Neural progenitor cell (in vitro differentiated cells): Measurements from ENCODE around the gene TOMM22. TPM values are rescaled to one million over a fixed set of nuclear protein-coding genes. Genes with fewer than 3 reads are reported as not detected.

Experiments used
- DNase-seq: peaks from one replicate; pipeline ENCODE4 v3.0.0-alpha.2; 2016; ENCODE audit warnings: low spot score
- H2AFZ ChIP-seq: fragments of 200-600 bp; sonication (generic); replicated peaks from 2 replicates; pipeline ENCODE4 v1.6.1; 2016; ENCODE audit warnings: antibody characterized with exemption
- H3F3A ChIP-seq: fragments of 200-600 bp; sonication (generic); 2 replicates; pipeline ENCODE4 v1.6.1; 2016; ENCODE audit warnings: antibody characterized with exemption, low read depth
- H3K27ac ChIP-seq: fragments of 200-600 bp; sonication (generic); 2 replicates; pipeline ENCODE4 v1.5.1; 2016; ENCODE audit warnings: mild to moderate bottlenecking
- H3K27me3 ChIP-seq: fragments of 200-600 bp; sonication (generic); 2 replicates; pipeline ENCODE4 v1.6.1; 2016; ENCODE audit warnings: mild to moderate bottlenecking, moderate library complexity
- H3K36me3 ChIP-seq: fragments of 200-600 bp; sonication (generic); 2 replicates; pipeline ENCODE4 v1.5.1; 2016
- H3K4me1 ChIP-seq: fragments of 200-600 bp; sonication (generic); 2 replicates; pipeline ENCODE4 v1.6.1; 2016; ENCODE audit warnings: mixed run types
- H3K4me2 ChIP-seq: fragments of 200-600 bp; sonication (generic); 2 replicates; pipeline ENCODE4 v1.6.1; 2016
- H3K4me3 ChIP-seq: fragments of 200-600 bp; sonication (generic); 2 replicates; pipeline ENCODE4 v1.5.1; 2016
- H3K79me2 ChIP-seq: fragments of 200-600 bp; sonication (generic); 2 replicates; pipeline ENCODE4 v1.6.1; 2016; ENCODE audit warnings: low read depth
- H3K9ac ChIP-seq: fragments of 200-600 bp; sonication (generic); 2 replicates; pipeline ENCODE4 v1.6.1; 2016
- H3K9me3 ChIP-seq: fragments of 200-600 bp; sonication (generic); 2 replicates; pipeline ENCODE4 v1.5.1; 2016; ENCODE audit warnings: low read depth
- H4K20me1 ChIP-seq: fragments of 200-600 bp; sonication (generic); 2 replicates; pipeline ENCODE4 v1.6.1; 2016; ENCODE audit warnings: low read depth
- H3K27ac Mint-ChIP-seq: 3 replicates; pipeline ENCODE4 v1.8.0; 2021; ENCODE audit warnings: mixed read lengths
- H3K27me3 Mint-ChIP-seq: 2 replicates; pipeline ENCODE4 v1.8.0; 2022; ENCODE audit warnings: low read depth, mild to moderate bottlenecking, inconsistent platforms, moderate library complexity, mixed read lengths; ENCODE audit not compliant: insufficient read depth
- H3K36me3 Mint-ChIP-seq: 3 replicates; pipeline ENCODE4 v1.8.0; 2021; ENCODE audit warnings: mixed read lengths
- H3K4me1 Mint-ChIP-seq: 3 replicates; pipeline ENCODE4 v1.8.0; 2021; ENCODE audit warnings: mixed read lengths
- H3K4me3 Mint-ChIP-seq: 3 replicates; pipeline ENCODE4 v1.8.0; 2021; ENCODE audit warnings: mild to moderate bottlenecking, moderate library complexity, mixed read lengths
- H3K9me3 Mint-ChIP-seq: 3 replicates; pipeline ENCODE4 v1.8.0; 2020; ENCODE audit warnings: mixed read lengths
- EZH2 ChIP-seq: fragments of 200-600 bp; sonication (generic); IDR thresholded peaks from 2 replicates; pipeline ENCODE4 v1.6.1; 2017; ENCODE audit warnings: antibody characterized with exemption, mild to moderate bottlenecking, moderate library complexity
- EZH2phosphoT487 ChIP-seq: fragments of 200-600 bp; sonication (generic); IDR thresholded peaks from 2 replicates; pipeline ENCODE4 v1.6.1; 2017; ENCODE audit warnings: antibody characterized with exemption
- total RNA-seq: library from RNA; depleted of rRNA; stranded (reverse); fragments of >200 nt; gene quantifications from 2 replicates; pipeline ENCODE4 v1.2.3, GENCODE V29; 2015; ENCODE audit warnings: low replicate concordance
- TF ChIP-seq, protein P1 (sequence below): fragments of 200-600 bp; sonication (generic); IDR thresholded peaks from 2 replicates; pipeline ENCODE4 v1.5.1; 2017; ENCODE audit warnings: antibody characterized with exemption, mild to moderate bottlenecking

The TOMM22 gene
- total RNA-seq, 1 donor from 2014 or later = 134 TPM

DNA sequence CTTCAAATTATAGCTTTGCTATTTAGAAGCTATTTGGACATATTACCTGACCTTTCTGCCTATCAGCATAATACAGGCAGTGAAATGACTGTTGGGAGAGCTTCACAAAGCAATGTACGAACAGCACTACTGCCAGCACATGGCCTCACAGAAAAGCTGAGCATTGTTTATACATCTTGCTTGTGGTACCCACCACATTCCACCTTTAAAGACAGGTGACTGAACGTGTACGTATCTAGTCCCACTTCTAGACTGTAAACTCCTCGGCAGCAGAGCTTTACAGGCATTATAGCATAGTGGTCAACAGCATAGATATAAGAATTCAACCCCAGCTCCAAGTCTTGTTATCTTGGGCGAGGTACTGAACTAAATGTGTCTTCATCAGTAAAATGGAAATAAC, 17.4 kb downstream of the TOMM22 start:
- no peak for DNase-seq
- peaks cover 52% of the 10 kb centered on the region for H3K79me2 ChIP-seq
- H3K4me2 ChIP-seq = peak overlapping the region; percentile 96
- Mint-ChIP-seq H3K4me1 (peaks cover 49% of the 10 kb centered on the region), H3K27me3 (peaks cover 6% of the 10 kb centered on the region), H3K9me3 (no peaks in the 10 kb centered on the region), H3K4me3 (peak overlapping the region; percentile 98), H3K36me3 (peaks cover 8% of the 10 kb centered on the region), H3K27ac (no peak overlapping the region)
- peak overlapping the region; percentile 98 for H3K4me3 ChIP-seq
- no peak overlapping the region for H2AFZ ChIP-seq
- peaks cover 9% of the 10 kb centered on the region for H3K27me3 ChIP-seq
- peaks cover 13% of the 10 kb centered on the region for H3F3A ChIP-seq
- no peak overlapping the region for H3K27ac ChIP-seq
- no peak for TF ChIP-seq EZH2phosphoT487
- TF ChIP-seq, protein P1, sequence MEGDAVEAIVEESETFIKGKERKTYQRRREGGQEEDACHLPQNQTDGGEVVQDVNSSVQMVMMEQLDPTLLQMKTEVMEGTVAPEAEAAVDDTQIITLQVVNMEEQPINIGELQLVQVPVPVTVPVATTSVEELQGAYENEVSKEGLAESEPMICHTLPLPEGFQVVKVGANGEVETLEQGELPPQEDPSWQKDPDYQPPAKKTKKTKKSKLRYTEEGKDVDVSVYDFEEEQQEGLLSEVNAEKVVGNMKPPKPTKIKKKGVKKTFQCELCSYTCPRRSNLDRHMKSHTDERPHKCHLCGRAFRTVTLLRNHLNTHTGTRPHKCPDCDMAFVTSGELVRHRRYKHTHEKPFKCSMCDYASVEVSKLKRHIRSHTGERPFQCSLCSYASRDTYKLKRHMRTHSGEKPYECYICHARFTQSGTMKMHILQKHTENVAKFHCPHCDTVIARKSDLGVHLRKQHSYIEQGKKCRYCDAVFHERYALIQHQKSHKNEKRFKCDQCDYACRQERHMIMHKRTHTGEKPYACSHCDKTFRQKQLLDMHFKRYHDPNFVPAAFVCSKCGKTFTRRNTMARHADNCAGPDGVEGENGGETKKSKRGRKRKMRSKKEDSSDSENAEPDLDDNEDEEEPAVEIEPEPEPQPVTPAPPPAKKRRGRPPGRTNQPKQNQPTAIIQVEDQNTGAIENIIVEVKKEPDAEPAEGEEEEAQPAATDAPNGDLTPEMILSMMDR = no peak
- no peak for TF ChIP-seq EZH2
- peaks cover 25% of the 10 kb centered on the region for H3K4me1 ChIP-seq
- H3K9me3 ChIP-seq = no peaks in the 10 kb centered on the region
- H3K9ac ChIP-seq = no peak overlapping the region
- no peaks in the 10 kb centered on the region for H3K36me3 ChIP-seq
- H4K20me1 ChIP-seq = peaks cover 35% of the 10 kb centered on the region

DNA sequence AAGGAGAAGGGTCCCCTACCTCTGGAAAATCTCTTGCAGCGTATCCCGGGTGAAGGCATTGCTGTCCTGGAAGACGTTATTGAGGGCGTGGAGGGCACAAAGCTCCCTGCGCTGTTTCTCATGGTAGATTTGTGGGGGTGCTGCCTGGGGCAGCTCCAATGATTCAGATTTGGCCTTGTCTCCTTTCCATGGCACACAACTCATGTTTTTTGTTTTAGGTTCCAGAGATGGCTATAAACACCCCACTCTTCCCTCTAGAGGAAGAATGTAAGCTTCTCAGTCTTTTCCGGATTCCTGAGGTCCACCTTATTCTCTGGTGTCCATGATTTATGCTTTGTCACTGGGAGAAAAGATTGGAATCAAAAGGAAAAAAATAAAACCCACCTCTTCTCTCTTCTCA, 18.0 kb downstream of the TOMM22 start:
- H3K4me1 ChIP-seq = peaks cover 29% of the 10 kb centered on the region

DNA sequence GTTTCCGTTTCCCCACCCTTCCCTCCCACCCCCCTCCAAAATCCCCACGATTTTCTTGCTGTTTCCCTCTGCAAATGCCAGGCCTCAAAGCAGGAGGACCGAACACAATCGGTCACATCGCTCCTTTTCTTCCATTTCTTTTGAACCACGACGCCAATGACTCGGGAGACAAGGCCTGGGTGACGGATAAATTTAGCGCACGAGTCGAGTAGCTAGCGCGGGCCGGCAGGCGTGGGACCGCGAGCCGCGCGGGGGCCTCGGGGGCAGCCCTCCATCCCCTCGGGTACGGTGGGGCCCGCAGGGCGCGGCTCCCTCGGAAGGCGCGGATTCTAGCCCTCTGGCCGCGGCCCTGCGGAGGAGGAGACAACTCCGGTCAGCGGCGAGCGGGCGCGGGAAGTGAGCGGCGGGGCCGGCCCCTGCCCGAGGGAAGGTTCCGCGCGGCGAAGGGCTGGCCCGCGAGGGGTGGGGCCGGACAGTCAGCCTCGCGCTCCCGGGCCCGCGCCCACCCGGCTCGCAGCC, 18.6 kb downstream of the TOMM22 start:
- H3K9me3 Mint-ChIP-seq = no peaks in the 10 kb centered on the region
- H3K36me3 Mint-ChIP-seq = peaks cover 5% of the 10 kb centered on the region
- Histone ChIP-seq H4K20me1 (peaks cover 33% of the 10 kb centered on the region), H3K79me2 (peaks cover 47% of the 10 kb centered on the region), H3K4me2 (peak overlapping the region; percentile 96), H3K9ac (peak overlapping the region; percentile 79), H3K27me3 (peaks cover 9% of the 10 kb centered on the region), H2AFZ (peak overlapping the region; percentile 63), H3K4me3 (peak overlapping the region; percentile 98), H3K9me3 (no peaks in the 10 kb centered on the region), H3K36me3 (no peaks in the 10 kb centered on the region), H3F3A (peaks cover 23% of the 10 kb centered on the region), H3K4me1 (peaks cover 31% of the 10 kb centered on the region), H3K27ac (no peak overlapping the region)
- no peak for TF ChIP-seq EZH2
- TF ChIP-seq, protein P1 = no peak
- no peak for TF ChIP-seq EZH2phosphoT487
- H3K4me3 Mint-ChIP-seq = peak overlapping the region; percentile 98
- DNase-seq = peak; percentile 89
- H3K4me1 Mint-ChIP-seq = peaks cover 59% of the 10 kb centered on the region
- peaks cover 16% of the 10 kb centered on the region for H3K27me3 Mint-ChIP-seq
- H3K27ac Mint-ChIP-seq = peak overlapping the region; percentile 83

More for the DNA sequence above, 18.0 kb downstream of the TOMM22 start:
- no peak overlapping the region for H3K27ac ChIP-seq
- H3K4me3 Mint-ChIP-seq = peak overlapping the region; percentile 98
- TF ChIP-seq EZH2phosphoT487 = no peak
- TF ChIP-seq EZH2 = no peak
- TF ChIP-seq, protein P1 = no peak
- H3K36me3 ChIP-seq = no peaks in the 10 kb centered on the region
- H3K27me3 ChIP-seq = peaks cover 9% of the 10 kb centered on the region
- H3K4me2 ChIP-seq = peak overlapping the region; percentile 96
- H3F3A ChIP-seq = peaks cover 19% of the 10 kb centered on the region
- H4K20me1 ChIP-seq = peaks cover 33% of the 10 kb centered on the region
- peak overlapping the region; percentile 98 for H3K4me3 ChIP-seq
- peaks cover 10% of the 10 kb centered on the region for H3K27me3 Mint-ChIP-seq
- DNase-seq = no peak
- no peaks in the 10 kb centered on the region for H3K9me3 ChIP-seq
- peaks cover 6% of the 10 kb centered on the region for H3K36me3 Mint-ChIP-seq
- H3K9me3 Mint-ChIP-seq = no peaks in the 10 kb centered on the region
- H3K79me2 ChIP-seq = peaks cover 47% of the 10 kb centered on the region
- peak overlapping the region; percentile 53 for H3K27ac Mint-ChIP-seq
- peak overlapping the region; percentile 79 for H3K9ac ChIP-seq
- no peak overlapping the region for H2AFZ ChIP-seq
- peaks cover 54% of the 10 kb centered on the region for H3K4me1 Mint-ChIP-seq
